K562 (cell line): ENCODE results near the gene PSMD11. TPM values are rescaled to one million over a fixed set of nuclear protein-coding genes. Genes with fewer than 3 reads are reported as not detected.

Experiments used
- HNRNPLL ChIP-seq: fragments of 200-400 bp; formaldehyde crosslinking; IDR thresholded peaks from 2 replicates; pipeline ENCODE4 v1.6.1; 2017; ENCODE audit warnings: low read length, low read depth, mild to moderate bottlenecking; ENCODE audit not compliant: poor library complexity, severe bottlenecking
- HOXB6 ChIP-seq: fragments of 250-450 bp; sonication (Bioruptor Pico); IDR thresholded peaks from 2 replicates; pipeline ENCODE4 v1.5.1; 2022; ENCODE audit warnings: mild to moderate bottlenecking, borderline replicate concordance
- LARP7 ChIP-seq: fragments of 450-650 bp; IDR thresholded peaks from 2 replicates; pipeline ENCODE4 v1.6.1; 2016
- NFYB ChIP-seq: IDR thresholded peaks from 2 replicates; pipeline ENCODE4 v1.6.1; 2011; ENCODE audit warnings: mild to moderate bottlenecking, moderate library complexity; ENCODE audit not compliant: insufficient read length; ENCODE audit errors: extremely low read depth
- NRF1 ChIP-seq, 2 experiments: fragments of 450-650 bp; IDR thresholded peaks in 1 of 2; conservative IDR thresholded peaks in 1 of 2; 2 replicates each; pipeline ENCODE4 v1.6.1; 2014; ENCODE audit warnings: mild to moderate bottlenecking in 2 of 2
- PCBP1 ChIP-seq: fragments of 200-400 bp; formaldehyde crosslinking; IDR thresholded peaks from 2 replicates; pipeline ENCODE4 v1.6.1; 2018; ENCODE audit warnings: mild to moderate bottlenecking, low read depth, low read length; ENCODE audit not compliant: poor library complexity, severe bottlenecking
- PPARD ChIP-seq: fragments of 250-450 bp; sonication (Bioruptor Pico); IDR thresholded peaks from 2 replicates; pipeline ENCODE4 v1.8.0; 2022; ENCODE audit warnings: inconsistent platforms, mild to moderate bottlenecking, moderate library complexity
- WHSC1 ChIP-seq: IDR thresholded peaks from one replicate; pipeline ENCODE4 v1.6.1; 2012; ENCODE audit warnings: low read length, control low read depth, inconsistent platforms
- polyA plus RNA-seq, 8 experiments: library from polyadenylated mRNA; depleted of rRNA in 4 of 8; stranded (reverse) in 5 of 8; unstranded in 3 of 8; fragments of >200 nt; fragmentation: Nextera tagmentation in 2 of 8; fragmentation: Illumina TruSeq in 1 of 8; extraction: Ambion mirVana in 2 of 8; extraction: Trizol in 1 of 8; gene quantifications; 2 replicates each; pipeline versions ENCODE4 v1.2.1 to v1.2.3, GENCODE V29; 2011 to 2014; ENCODE audit warnings: inconsistent platforms in 1 of 8, missing spikeins in 1 of 8
- total RNA-seq, 7 experiments: library from RNA; depleted of rRNA in 6 of 7; stranded (reverse); fragments of >200 nt in 6 of 7; fragmentation: Illumina TruSeq in 2 of 7; extraction: Trizol in 2 of 7; gene quantifications; 2 replicates each; pipeline versions ENCODE4 v1.2.1 to v1.2.3, GENCODE V29; 2011 to 2021; ENCODE audit warnings: low replicate concordance in 1 of 7
- TF ChIP-seq, protein P1 (sequence below): sonication (generic); formaldehyde crosslinking; IDR thresholded peaks from 2 replicates; pipeline ENCODE4 v1.8.1; 2023; ENCODE audit warnings: missing genetic modification reagents, mild to moderate bottlenecking, borderline replicate concordance
- TF ChIP-seq, protein P2 (sequence below): fragments of 250-450 bp; sonication (Bioruptor Pico); IDR thresholded peaks from 2 replicates; pipeline ENCODE4 v1.5.0; 2021; ENCODE audit warnings: mild to moderate bottlenecking, borderline replicate concordance

The PSMD11 gene
- total and polyA plus RNA-seq, 9 of the 15 experiments (the other 6 are each of a cell fraction or from before 2014, with no cell fraction given), result 104 to 378 (median 158) TPM

DNA sequence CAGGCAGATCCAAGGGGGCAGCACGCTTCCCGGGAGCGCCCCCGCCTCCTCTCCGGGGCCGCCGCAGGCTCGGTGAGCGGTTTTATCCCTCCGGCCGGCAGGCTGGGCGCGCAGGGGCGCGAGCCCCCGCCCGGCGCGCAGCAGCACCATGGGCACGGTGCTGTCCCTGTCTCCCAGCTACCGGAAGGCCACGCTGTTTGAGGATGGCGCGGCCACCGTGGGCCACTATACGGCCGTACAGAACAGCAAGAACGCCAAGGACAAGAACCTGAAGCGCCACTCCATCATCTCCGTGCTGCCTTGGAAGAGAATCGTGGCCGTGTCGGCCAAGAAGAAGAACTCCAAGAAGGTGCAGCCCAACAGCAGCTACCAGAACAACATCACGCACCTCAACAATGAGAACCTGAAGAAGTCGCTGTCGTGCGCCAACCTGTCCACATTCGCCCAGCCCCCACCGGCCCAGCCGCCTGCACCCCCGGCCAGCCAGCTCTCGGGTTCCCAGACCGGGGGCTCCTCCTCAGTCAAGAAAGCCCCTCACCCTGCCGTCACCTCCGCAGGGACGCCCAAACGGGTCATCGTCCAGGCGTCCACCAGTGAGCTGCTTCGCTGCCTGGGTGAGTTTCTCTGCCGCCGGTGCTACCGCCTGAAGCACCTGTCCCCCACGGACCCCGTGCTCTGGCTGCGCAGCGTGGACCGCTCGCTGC is 43.3 kb downstream of the PSMD11 start (continued):
- no peak for TF ChIP-seq PPARD (CRISPR knock-in tag)
- TF ChIP-seq NRF1 (conservative IDR thresholded peaks at IDR 0.05 in 1 of 2, IDR thresholded peaks at IDR 0.05 in 1 of 2), result peak in 1 of 2 experiments; percentile 33; a peak in 2 of 4 replicates
- TF ChIP-seq HNRNPLL, result peak; percentile 58
- no peak for TF ChIP-seq HOXB6
- no peak for TF ChIP-seq WHSC1
- no peak for TF ChIP-seq LARP7
- TF ChIP-seq, protein P1, sequence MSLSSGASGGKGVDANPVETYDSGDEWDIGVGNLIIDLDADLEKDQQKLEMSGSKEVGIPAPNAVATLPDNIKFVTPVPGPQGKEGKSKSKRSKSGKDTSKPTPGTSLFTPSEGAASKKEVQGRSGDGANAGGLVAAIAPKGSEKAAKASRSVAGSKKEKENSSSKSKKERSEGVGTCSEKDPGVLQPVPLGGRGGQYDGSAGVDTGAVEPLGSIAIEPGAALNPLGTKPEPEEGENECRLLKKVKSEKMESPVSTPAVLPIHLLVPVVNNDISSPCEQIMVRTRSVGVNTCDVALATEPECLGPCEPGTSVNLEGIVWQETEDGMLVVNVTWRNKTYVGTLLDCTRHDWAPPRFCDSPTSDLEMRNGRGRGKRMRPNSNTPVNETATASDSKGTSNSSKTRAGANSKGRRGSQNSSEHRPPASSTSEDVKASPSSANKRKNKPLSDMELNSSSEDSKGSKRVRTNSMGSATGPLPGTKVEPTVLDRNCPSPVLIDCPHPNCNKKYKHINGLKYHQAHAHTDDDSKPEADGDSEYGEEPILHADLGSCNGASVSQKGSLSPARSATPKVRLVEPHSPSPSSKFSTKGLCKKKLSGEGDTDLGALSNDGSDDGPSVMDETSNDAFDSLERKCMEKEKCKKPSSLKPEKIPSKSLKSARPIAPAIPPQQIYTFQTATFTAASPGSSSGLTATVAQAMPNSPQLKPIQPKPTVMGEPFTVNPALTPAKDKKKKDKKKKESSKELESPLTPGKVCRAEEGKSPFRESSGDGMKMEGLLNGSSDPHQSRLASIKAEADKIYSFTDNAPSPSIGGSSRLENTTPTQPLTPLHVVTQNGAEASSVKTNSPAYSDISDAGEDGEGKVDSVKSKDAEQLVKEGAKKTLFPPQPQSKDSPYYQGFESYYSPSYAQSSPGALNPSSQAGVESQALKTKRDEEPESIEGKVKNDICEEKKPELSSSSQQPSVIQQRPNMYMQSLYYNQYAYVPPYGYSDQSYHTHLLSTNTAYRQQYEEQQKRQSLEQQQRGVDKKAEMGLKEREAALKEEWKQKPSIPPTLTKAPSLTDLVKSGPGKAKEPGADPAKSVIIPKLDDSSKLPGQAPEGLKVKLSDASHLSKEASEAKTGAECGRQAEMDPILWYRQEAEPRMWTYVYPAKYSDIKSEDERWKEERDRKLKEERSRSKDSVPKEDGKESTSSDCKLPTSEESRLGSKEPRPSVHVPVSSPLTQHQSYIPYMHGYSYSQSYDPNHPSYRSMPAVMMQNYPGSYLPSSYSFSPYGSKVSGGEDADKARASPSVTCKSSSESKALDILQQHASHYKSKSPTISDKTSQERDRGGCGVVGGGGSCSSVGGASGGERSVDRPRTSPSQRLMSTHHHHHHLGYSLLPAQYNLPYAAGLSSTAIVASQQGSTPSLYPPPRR (CRISPR knock-in tag), result no peak
- TF ChIP-seq, protein P2, sequence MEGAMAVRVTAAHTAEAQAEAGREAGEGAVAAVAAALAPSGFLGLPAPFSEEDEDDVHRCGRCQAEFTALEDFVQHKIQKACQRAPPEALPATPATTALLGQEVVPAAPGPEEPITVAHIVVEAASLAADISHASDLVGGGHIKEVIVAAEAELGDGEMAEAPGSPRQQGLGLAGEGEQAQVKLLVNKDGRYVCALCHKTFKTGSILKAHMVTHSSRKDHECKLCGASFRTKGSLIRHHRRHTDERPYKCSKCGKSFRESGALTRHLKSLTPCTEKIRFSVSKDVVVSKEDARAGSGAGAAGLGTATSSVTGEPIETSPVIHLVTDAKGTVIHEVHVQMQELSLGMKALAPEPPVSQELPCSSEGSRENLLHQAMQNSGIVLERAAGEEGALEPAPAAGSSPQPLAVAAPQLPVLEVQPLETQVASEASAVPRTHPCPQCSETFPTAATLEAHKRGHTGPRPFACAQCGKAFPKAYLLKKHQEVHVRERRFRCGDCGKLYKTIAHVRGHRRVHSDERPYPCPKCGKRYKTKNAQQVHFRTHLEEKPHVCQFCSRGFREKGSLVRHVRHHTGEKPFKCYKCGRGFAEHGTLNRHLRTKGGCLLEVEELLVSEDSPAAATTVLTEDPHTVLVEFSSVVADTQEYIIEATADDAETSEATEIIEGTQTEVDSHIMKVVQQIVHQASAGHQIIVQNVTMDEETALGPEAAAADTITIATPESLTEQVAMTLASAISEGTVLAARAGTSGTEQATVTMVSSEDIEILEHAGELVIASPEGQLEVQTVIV (CRISPR knock-in tag), result no peak
- peak; percentile 22 for TF ChIP-seq PCBP1
- no peak for TF ChIP-seq NFYB
